HepG2 (cell line): ENCODE data around the gene GPR26. TPM values are rescaled to one million over a fixed set of nuclear protein-coding genes. Genes with fewer than 3 reads are reported as not detected.

Source experiments
- ATAC-seq: fragments of 200-7000 bp; cut with Tn5 transposase; 3 replicates; pipeline ENCODE4 v1.9.1; 2020; ENCODE audit warnings: mild to moderate bottlenecking, moderate library complexity
- BruUV-seq: library from RNA; stranded (reverse); fragments of 400-500 nt; replicated peaks from 2 replicates; lab custom pipeline; 2021; lab: Mats Ljungman, UMichigan
- CTCF ChIA-PET: fragments of 300-600 bp; formaldehyde crosslinking; extraction: SDS; loops from one replicate; lab custom pipeline; 2021; ENCODE audit warnings: low total read pairs, inconsistent platforms, low intra/inter-chr PET ratio; lab: Yijun Ruan, JAX
- POLR2A ChIA-PET: fragments of 350-600 bp; sonication (Branson Sonifier 250); formaldehyde crosslinking; loops from one replicate; lab custom pipeline; 2020; ENCODE audit warnings: antibody characterized with exemption, inconsistent platforms; lab: Yijun Ruan, JAX
- DNase-seq: peaks from one replicate; pipeline ENCODE4 v3.0.0-alpha.2; 2015; ENCODE audit warnings: low spot score
- FAIRE-seq: peaks from 3 replicates; lab custom pipeline; 2011; peaks lifted over from hg19 to GRCh38; lab: Jason Lieb, UNC
- H2AFZ ChIP-seq: one replicate; pipeline ENCODE4 v1.6.1; 2011; ENCODE audit warnings: low read length, inconsistent platforms
- H3K27ac ChIP-seq: fragments of 300-600 bp; 3 replicates; pipeline ENCODE4 v1.8.0; 2011; ENCODE audit warnings: mixed run types, mild to moderate bottlenecking, mixed read lengths, low read length, inconsistent platforms; ENCODE audit not compliant: insufficient read depth; ENCODE audit errors: extremely low read length
- H3K27me3 ChIP-seq, 2 experiments: fragments of 200-600 bp in 1 of 2; 2 replicates in 1 of 2; 3 replicates in 1 of 2; pipeline versions ENCODE4 v1.6.0 to v1.8.0; 2011; ENCODE audit warnings: low read length in 2 of 2, mild to moderate bottlenecking in 2 of 2, moderate library complexity in 2 of 2, inconsistent platforms in 1 of 2; ENCODE audit not compliant: insufficient read depth in 2 of 2, control insufficient read depth in 1 of 2
- H3K36me3 ChIP-seq, 2 experiments: fragments of 200-600 bp in 1 of 2; replicated peaks in 1 of 2; 2 replicates in 1 of 2; 3 replicates in 1 of 2; pipeline versions ENCODE4 v1.5.1 to v1.8.0; 2011; ENCODE audit warnings: low read length in 2 of 2, inconsistent platforms in 1 of 2; ENCODE audit not compliant: insufficient read depth in 2 of 2, control insufficient read depth in 1 of 2
- H3K4me1 ChIP-seq: 2 replicates; pipeline ENCODE4 v1.5.1; 2012; ENCODE audit warnings: low read length, inconsistent platforms; ENCODE audit not compliant: insufficient read depth
- H3K4me2 ChIP-seq: 2 replicates; pipeline ENCODE4 v1.6.0; 2011; ENCODE audit warnings: low read depth, low read length, inconsistent platforms
- H3K4me3 ChIP-seq, 3 experiments: fragments of 200-600 bp in 1 of 3; sonication (generic), shearing (Covaris generic) in 1 of 3; replicated peaks in 1 of 3; 2 replicates each; pipeline ENCODE4 v1.5.1; 2011 to 2016; ENCODE audit warnings: low read length in 3 of 3, inconsistent platforms in 2 of 3, low read depth in 2 of 3, mild to moderate bottlenecking in 2 of 3, control low read depth in 1 of 3, mixed read lengths in 1 of 3; ENCODE audit not compliant: insufficient read depth in 1 of 3
- H3K79me2 ChIP-seq: one replicate; pipeline ENCODE4 v1.6.1; 2011; ENCODE audit warnings: low read length, inconsistent platforms; ENCODE audit not compliant: insufficient read depth
- H3K9ac ChIP-seq: 2 replicates; pipeline ENCODE4 v1.6.0; 2011; ENCODE audit warnings: mild to moderate bottlenecking, low read depth, low read length, inconsistent platforms; ENCODE audit not compliant: insufficient read depth
- H3K9me3 ChIP-seq: 2 replicates; pipeline ENCODE4 v1.5.1; 2012; ENCODE audit warnings: mild to moderate bottlenecking, low read length
- H4K20me1 ChIP-seq: 2 replicates; pipeline ENCODE4 v1.6.0; 2011; ENCODE audit warnings: inconsistent platforms, mild to moderate bottlenecking, low read length, moderate library complexity; ENCODE audit not compliant: insufficient read depth
- JUN ChIP-seq: sonication (generic); formaldehyde crosslinking; IDR thresholded peaks from 2 replicates; pipeline ENCODE4 v1.4.0; 2020; ENCODE audit warnings: mild to moderate bottlenecking, missing genetic modification reagents
- PLSCR1 ChIP-seq: sonication (generic); formaldehyde crosslinking; IDR thresholded peaks from 2 replicates; pipeline ENCODE4 v1.5.0; 2020; ENCODE audit warnings: missing genetic modification reagents, mild to moderate bottlenecking, borderline replicate concordance
- SMARCC2 ChIP-seq: fragments of 450-650 bp; IDR thresholded peaks from 2 replicates; pipeline ENCODE4 v1.6.1; 2017; ENCODE audit warnings: antibody characterized with exemption, mild to moderate bottlenecking
- YEATS2 ChIP-seq: sonication (generic); formaldehyde crosslinking; IDR thresholded peaks from 2 replicates; pipeline ENCODE4 v1.4.0; 2020; ENCODE audit warnings: missing genetic modification reagents, borderline replicate concordance
- ZFP1 ChIP-seq: IDR thresholded peaks from 2 replicates; pipeline ENCODE4 v1.6.1; 2016
- ZSCAN9 ChIP-seq: IDR thresholded peaks from 2 replicates; pipeline ENCODE4 v1.6.1; 2016; ENCODE audit warnings: borderline replicate concordance
- WGBS: methylation state at CpG from one replicate; pipeline ENCODE4 v1.1.6; 2017; ENCODE audit warnings: low lambda C conversion rate; 5-methylcytosine and 5-hydroxymethylcytosine counted together
- in situ Hi-C: cut with HindIII; loops from 2 replicates; pipeline ENCODE4 v1.10.0; 2017; ENCODE audit warnings: low pct_unique_long_range_greater_than_20kb; ENCODE audit not compliant: extremely low pct_ligation_motif_present
- intact Hi-C: fragments of 100-400 bp; cut with micrococcal nuclease; formaldehyde crosslinking; loops from one replicate; pipeline ENCODE4 v1.10.0; 2022; ENCODE audit not compliant: unreplicated experiment
- polyA plus RNA-seq, 8 experiments: library from polyadenylated mRNA; depleted of rRNA in 3 of 8; stranded (reverse) in 7 of 8; unstranded in 1 of 8; fragments of >200 nt; fragmentation: Illumina TruSeq in 4 of 8; extraction: Trizol in 4 of 8; gene quantifications; 2 replicates each; pipeline versions ENCODE4 v1.2.1 to v1.2.3, GENCODE V29; 2011 to 2016; ENCODE audit warnings: low read depth in 4 of 8, missing spikeins in 1 of 8, mixed read lengths in 1 of 8; ENCODE audit not compliant: insufficient read depth in 1 of 8
- total RNA-seq, 5 experiments: library from RNA; depleted of rRNA; stranded (reverse); fragments of >200 nt; fragmentation: Illumina TruSeq; extraction: Trizol; gene quantifications; 2 replicates each; pipeline ENCODE4 v1.2.3, GENCODE V29; 2016; ENCODE audit warnings: low read depth in 1 of 5
- TF ChIP-seq, protein P1 (sequence below): sonication (generic); formaldehyde crosslinking; conservative IDR thresholded peaks from 2 replicates; pipeline ENCODE4 v1.4.0; 2020; ENCODE audit warnings: missing genetic modification reagents
- TF ChIP-seq, protein P2 (sequence below): sonication (generic); formaldehyde crosslinking; IDR thresholded peaks from 2 replicates; pipeline ENCODE4 v1.4.0; 2020; ENCODE audit warnings: missing genetic modification reagents
- TF ChIP-seq, protein P3 (sequence below): sonication (generic); formaldehyde crosslinking; IDR thresholded peaks from 2 replicates; pipeline ENCODE4 v1.4.0; 2020; ENCODE audit warnings: missing genetic modification reagents

GPR26 gene
- total and polyA plus RNA-seq, 2 of the 13 experiments (the other 11 are each of a cell fraction or from before 2014, with no cell fraction given) = not detected

DNA sequence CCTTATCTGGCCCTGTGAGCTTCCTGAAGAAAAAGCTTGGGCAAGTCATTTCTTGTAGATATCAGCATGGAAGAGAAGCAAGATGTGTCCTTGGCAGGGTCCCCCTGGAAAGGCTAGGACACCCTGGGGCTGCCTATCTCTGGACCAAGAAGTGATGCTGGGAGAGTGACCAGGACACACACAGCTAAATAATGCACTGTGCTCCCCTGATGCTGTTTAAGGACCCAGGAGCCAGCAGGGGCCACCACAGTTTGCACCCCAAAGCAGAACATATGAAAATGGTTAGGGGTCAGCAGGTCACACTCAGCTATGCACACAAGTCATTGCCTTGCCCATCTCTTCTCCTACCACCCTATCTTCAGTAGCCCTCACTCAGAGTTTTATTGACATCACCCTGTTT is 47.9 kb upstream of the GPR26 start:
- no peak for FAIRE-seq

GRCh38 chr10:123619067-123619855 is 46.9 kb upstream of the GPR26 start:
- in situ Hi-C loops (no loop called here), intact Hi-C loops (no loop called here)
- no peaks in the 10 kb centered on the region for H3K9me3 ChIP-seq
- no peak overlapping the region for H3K4me2 ChIP-seq
- no peak overlapping the region for H3K27ac ChIP-seq
- no peak for ATAC-seq
- no peak overlapping the region for H3K4me3 ChIP-seq
- FAIRE-seq = no peak
- 24% methylated on average over 8 of the region's 8 CpGs for WGBS
- CTCF ChIA-PET = no interaction called here
- no TSS peak for BruUV-seq
- no peaks in the 10 kb centered on the region for H3K36me3 ChIP-seq
- H3K79me2 ChIP-seq = no peaks in the 10 kb centered on the region
- POLR2A ChIA-PET = no interaction called here
- H2AFZ ChIP-seq = no peak overlapping the region
- no peaks in the 10 kb centered on the region; the same call in 1 of the 2 replicates for H4K20me1 ChIP-seq
- peaks cover 0 to 3% of the 10 kb centered on the region in 2 experiments; a peak in 1 of 5 replicates for H3K27me3 ChIP-seq
- no peaks in the 10 kb centered on the region for H3K4me1 ChIP-seq
- no peak for DNase-seq
- H3K9ac ChIP-seq = no peak overlapping the region
- TF ChIP-seq, protein P1, sequence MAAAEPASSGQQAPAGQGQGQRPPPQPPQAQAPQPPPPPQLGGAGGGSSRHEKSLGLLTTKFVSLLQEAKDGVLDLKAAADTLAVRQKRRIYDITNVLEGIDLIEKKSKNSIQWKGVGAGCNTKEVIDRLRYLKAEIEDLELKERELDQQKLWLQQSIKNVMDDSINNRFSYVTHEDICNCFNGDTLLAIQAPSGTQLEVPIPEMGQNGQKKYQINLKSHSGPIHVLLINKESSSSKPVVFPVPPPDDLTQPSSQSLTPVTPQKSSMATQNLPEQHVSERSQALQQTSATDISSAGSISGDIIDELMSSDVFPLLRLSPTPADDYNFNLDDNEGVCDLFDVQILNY (CRISPR knock-in tag) = no peak
- TF ChIP-seq, protein P2, sequence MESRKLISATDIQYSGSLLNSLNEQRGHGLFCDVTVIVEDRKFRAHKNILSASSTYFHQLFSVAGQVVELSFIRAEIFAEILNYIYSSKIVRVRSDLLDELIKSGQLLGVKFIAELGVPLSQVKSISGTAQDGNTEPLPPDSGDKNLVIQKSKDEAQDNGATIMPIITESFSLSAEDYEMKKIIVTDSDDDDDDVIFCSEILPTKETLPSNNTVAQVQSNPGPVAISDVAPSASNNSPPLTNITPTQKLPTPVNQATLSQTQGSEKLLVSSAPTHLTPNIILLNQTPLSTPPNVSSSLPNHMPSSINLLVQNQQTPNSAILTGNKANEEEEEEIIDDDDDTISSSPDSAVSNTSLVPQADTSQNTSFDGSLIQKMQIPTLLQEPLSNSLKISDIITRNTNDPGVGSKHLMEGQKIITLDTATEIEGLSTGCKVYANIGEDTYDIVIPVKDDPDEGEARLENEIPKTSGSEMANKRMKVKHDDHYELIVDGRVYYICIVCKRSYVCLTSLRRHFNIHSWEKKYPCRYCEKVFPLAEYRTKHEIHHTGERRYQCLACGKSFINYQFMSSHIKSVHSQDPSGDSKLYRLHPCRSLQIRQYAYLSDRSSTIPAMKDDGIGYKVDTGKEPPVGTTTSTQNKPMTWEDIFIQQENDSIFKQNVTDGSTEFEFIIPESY = no peak
- TF ChIP-seq YEATS2 (no peak), PLSCR1 (CRISPR knock-in tag) (no peak), ZFP1 (CRISPR knock-in tag) (no peak)
- TF ChIP-seq, protein P3, sequence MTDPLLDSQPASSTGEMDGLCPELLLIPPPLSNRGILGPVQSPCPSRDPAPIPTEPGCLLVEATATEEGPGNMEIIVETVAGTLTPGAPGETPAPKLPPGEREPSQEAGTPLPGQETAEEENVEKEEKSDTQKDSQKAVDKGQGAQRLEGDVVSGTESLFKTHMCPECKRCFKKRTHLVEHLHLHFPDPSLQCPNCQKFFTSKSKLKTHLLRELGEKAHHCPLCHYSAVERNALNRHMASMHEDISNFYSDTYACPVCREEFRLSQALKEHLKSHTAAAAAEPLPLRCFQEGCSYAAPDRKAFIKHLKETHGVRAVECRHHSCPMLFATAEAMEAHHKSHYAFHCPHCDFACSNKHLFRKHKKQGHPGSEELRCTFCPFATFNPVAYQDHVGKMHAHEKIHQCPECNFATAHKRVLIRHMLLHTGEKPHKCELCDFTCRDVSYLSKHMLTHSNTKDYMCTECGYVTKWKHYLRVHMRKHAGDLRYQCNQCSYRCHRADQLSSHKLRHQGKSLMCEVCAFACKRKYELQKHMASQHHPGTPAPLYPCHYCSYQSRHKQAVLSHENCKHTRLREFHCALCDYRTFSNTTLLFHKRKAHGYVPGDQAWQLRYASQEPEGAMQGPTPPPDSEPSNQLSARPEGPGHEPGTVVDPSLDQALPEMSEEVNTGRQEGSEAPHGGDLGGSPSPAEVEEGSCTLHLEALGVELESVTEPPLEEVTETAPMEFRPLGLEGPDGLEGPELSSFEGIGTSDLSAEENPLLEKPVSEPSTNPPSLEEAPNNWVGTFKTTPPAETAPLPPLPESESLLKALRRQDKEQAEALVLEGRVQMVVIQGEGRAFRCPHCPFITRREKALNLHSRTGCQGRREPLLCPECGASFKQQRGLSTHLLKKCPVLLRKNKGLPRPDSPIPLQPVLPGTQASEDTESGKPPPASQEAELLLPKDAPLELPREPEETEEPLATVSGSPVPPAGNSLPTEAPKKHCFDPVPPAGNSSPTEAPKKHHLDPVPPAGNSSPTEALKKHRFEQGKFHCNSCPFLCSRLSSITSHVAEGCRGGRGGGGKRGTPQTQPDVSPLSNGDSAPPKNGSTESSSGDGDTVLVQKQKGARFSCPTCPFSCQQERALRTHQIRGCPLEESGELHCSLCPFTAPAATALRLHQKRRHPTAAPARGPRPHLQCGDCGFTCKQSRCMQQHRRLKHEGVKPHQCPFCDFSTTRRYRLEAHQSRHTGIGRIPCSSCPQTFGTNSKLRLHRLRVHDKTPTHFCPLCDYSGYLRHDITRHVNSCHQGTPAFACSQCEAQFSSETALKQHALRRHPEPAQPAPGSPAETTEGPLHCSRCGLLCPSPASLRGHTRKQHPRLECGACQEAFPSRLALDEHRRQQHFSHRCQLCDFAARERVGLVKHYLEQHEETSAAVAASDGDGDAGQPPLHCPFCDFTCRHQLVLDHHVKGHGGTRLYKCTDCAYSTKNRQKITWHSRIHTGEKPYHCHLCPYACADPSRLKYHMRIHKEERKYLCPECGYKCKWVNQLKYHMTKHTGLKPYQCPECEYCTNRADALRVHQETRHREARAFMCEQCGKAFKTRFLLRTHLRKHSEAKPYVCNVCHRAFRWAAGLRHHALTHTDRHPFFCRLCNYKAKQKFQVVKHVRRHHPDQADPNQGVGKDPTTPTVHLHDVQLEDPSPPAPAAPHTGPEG (CRISPR knock-in tag) = no peak

More for the DNA sequence above, 47.9 kb upstream of the GPR26 start:
- H3K27me3 ChIP-seq = peaks cover 0 to 3% of the 10 kb centered on the region in 2 experiments; a peak in 1 of 5 replicates
- intact Hi-C loops = no loop called here
- H3K9me3 ChIP-seq = no peaks in the 10 kb centered on the region
- in situ Hi-C loops = no loop called here
- H3K4me2 ChIP-seq = no peak overlapping the region
- no peaks in the 10 kb centered on the region for H3K79me2 ChIP-seq
- CTCF ChIA-PET = no interaction called here
- no peaks in the 10 kb centered on the region for H3K4me1 ChIP-seq
- H4K20me1 ChIP-seq = no peaks in the 10 kb centered on the region; the same call in 1 of the 2 replicates
- H3K36me3 ChIP-seq = no peaks in the 10 kb centered on the region
- TF ChIP-seq ZSCAN9 (CRISPR knock-in tag) (no peak), JUN (CRISPR knock-in tag) (no peak), SMARCC2 (no peak)
- H3K27ac ChIP-seq = no peak overlapping the region
- no peak overlapping the region for H3K9ac ChIP-seq
- no peak for DNase-seq
- ATAC-seq = no peak
- POLR2A ChIA-PET = no interaction called here
- no peak overlapping the region for H2AFZ ChIP-seq
- BruUV-seq = no TSS peak
- H3K4me3 ChIP-seq = no peak overlapping the region
